H9 (cell line): Measurements from ENCODE around the gene MRPL27. TPM values are rescaled to one million over a fixed set of nuclear protein-coding genes. Genes with fewer than 3 reads are reported as not detected.

Source experiments
- DNase-seq: peaks from one replicate; pipeline ENCODE4 v3.0.0-alpha.2; 2017
- H2AFZ ChIP-seq: one replicate; pipeline ENCODE4 v1.6.1; 2013; ENCODE audit warnings: mild to moderate bottlenecking, low read length, control low read depth, moderate library complexity
- H2AK5ac ChIP-seq: 2 replicates; pipeline ENCODE4 v1.6.1; 2013; ENCODE audit warnings: low read length, control low read depth, mixed read lengths; ENCODE audit not compliant: insufficient read length
- H2BK120ac ChIP-seq: one replicate; pipeline ENCODE4 v1.6.1; 2013; ENCODE audit warnings: low read depth, mild to moderate bottlenecking, low read length, control low read depth, inconsistent platforms; ENCODE audit not compliant: poor library complexity, severe bottlenecking
- H2BK12ac ChIP-seq: 2 replicates; pipeline ENCODE4 v1.6.1; 2013; ENCODE audit warnings: low read length, control low read depth, mixed read lengths, low read depth; ENCODE audit not compliant: insufficient read length
- H2BK15ac ChIP-seq: 2 replicates; pipeline ENCODE4 v1.6.1; 2013; ENCODE audit warnings: low read depth, low read length, control low read depth
- H2BK20ac ChIP-seq: one replicate; pipeline ENCODE4 v1.6.1; 2013; ENCODE audit warnings: low read depth, mild to moderate bottlenecking, low read length, control low read depth, inconsistent platforms; ENCODE audit not compliant: poor library complexity, severe bottlenecking
- H2BK5ac ChIP-seq: 2 replicates; pipeline ENCODE4 v1.6.1; 2013; ENCODE audit warnings: low read length, control low read depth, mixed read lengths; ENCODE audit not compliant: insufficient read length
- H3K14ac ChIP-seq: 2 replicates; pipeline ENCODE4 v1.6.1; 2013; ENCODE audit warnings: low read length, control low read depth; ENCODE audit not compliant: insufficient read depth
- H3K18ac ChIP-seq: 2 replicates; pipeline ENCODE4 v1.6.1; 2013; ENCODE audit warnings: low read depth, mild to moderate bottlenecking, mixed read lengths, low read length, control low read depth; ENCODE audit not compliant: insufficient read length
- H3K23ac ChIP-seq: 2 replicates; pipeline ENCODE4 v1.6.1; 2013; ENCODE audit warnings: low read length, control low read depth, mixed read lengths, low read depth; ENCODE audit not compliant: insufficient read length
- H3K23me2 ChIP-seq: 2 replicates; pipeline ENCODE4 v1.6.1; 2013; ENCODE audit warnings: low read depth, mild to moderate bottlenecking, mixed read lengths, low read length, control low read depth; ENCODE audit not compliant: insufficient read length, poor library complexity, severe bottlenecking
- H3K27ac ChIP-seq: 2 replicates; pipeline ENCODE4 v1.5.1; 2013; ENCODE audit warnings: low read length, control low read depth, mixed read lengths, low read depth; ENCODE audit not compliant: insufficient read length
- H3K27me3 ChIP-seq: 2 replicates; pipeline ENCODE4 v1.6.1; 2013; ENCODE audit warnings: low read length, control low read depth, inconsistent platforms; ENCODE audit not compliant: insufficient read depth
- H3K4ac ChIP-seq: 2 replicates; pipeline ENCODE4 v1.6.1; 2013; ENCODE audit warnings: low read depth, mild to moderate bottlenecking, control low read depth, inconsistent platforms, low read length, moderate library complexity
- H3K4me1 ChIP-seq: 2 replicates; pipeline ENCODE4 v1.6.1; 2013; ENCODE audit warnings: low read length, control low read depth, inconsistent platforms; ENCODE audit not compliant: insufficient read depth
- H3K4me2 ChIP-seq: 2 replicates; pipeline ENCODE4 v1.6.1; 2013; ENCODE audit warnings: low read length, control low read depth, mixed read lengths; ENCODE audit not compliant: insufficient read length, insufficient read depth
- H3K56ac ChIP-seq: 2 replicates; pipeline ENCODE4 v1.6.1; 2013; ENCODE audit warnings: low read depth, mild to moderate bottlenecking, mixed read lengths, low read length, control low read depth; ENCODE audit not compliant: insufficient read length
- H3K79me1 ChIP-seq: 2 replicates; pipeline ENCODE4 v1.6.1; 2013; ENCODE audit warnings: low read depth, mild to moderate bottlenecking, moderate library complexity, low read length, control low read depth, inconsistent platforms; ENCODE audit not compliant: insufficient read depth, poor library complexity, severe bottlenecking
- H3K79me2 ChIP-seq: 2 replicates; pipeline ENCODE4 v1.6.1; 2013; ENCODE audit warnings: low read length, control low read depth, inconsistent platforms; ENCODE audit not compliant: insufficient read depth
- H3K9ac ChIP-seq: 2 replicates; pipeline ENCODE4 v1.6.1; 2013; ENCODE audit warnings: low read length, control low read depth, mixed read lengths; ENCODE audit not compliant: insufficient read length; ENCODE audit errors: extremely low read depth
- H3K9me3 ChIP-seq: one replicate; pipeline ENCODE4 v1.6.1; 2013; ENCODE audit warnings: low read depth, low read length, inconsistent platforms; ENCODE audit not compliant: control insufficient read depth
- H3T11ph ChIP-seq: one replicate; pipeline ENCODE4 v1.6.1; 2013; ENCODE audit warnings: mild to moderate bottlenecking, low read length, control low read depth, inconsistent platforms
- H4K20me1 ChIP-seq: one replicate; pipeline ENCODE4 v1.6.1; 2013; ENCODE audit not compliant: control insufficient read depth, insufficient read length, insufficient read depth
- H4K5ac ChIP-seq: 2 replicates; pipeline ENCODE4 v1.6.1; 2013; ENCODE audit warnings: low read depth, mild to moderate bottlenecking, mixed read lengths, low read length, control low read depth; ENCODE audit not compliant: insufficient read length
- H4K8ac ChIP-seq: replicated peaks from 2 replicates; pipeline ENCODE4 v1.6.1; 2013; ENCODE audit warnings: low read length, control low read depth, mixed read lengths, low read depth; ENCODE audit not compliant: insufficient read length
- H4K91ac ChIP-seq: 2 replicates; pipeline ENCODE4 v1.6.1; 2013; ENCODE audit warnings: low read depth, mild to moderate bottlenecking, moderate library complexity, mixed read lengths, low read length, control low read depth; ENCODE audit not compliant: insufficient read length
- H3K27ac Mint-ChIP-seq, 3 experiments: 2 replicates in 2 of 3; 3 replicates in 1 of 3; pipeline ENCODE4 v1.8.0; 2020 to 2021; ENCODE audit warnings: mixed read lengths in 3 of 3, mild to moderate bottlenecking in 1 of 3, moderate library complexity in 1 of 3
- H3K27me3 Mint-ChIP-seq: 2 replicates; pipeline ENCODE4 v1.8.0; 2021; ENCODE audit warnings: low read depth, mild to moderate bottlenecking, moderate library complexity, mixed read lengths
- H3K36me3 Mint-ChIP-seq, 3 experiments: 2 replicates in 2 of 3; 3 replicates in 1 of 3; pipeline ENCODE4 v1.8.0; 2020 to 2021; ENCODE audit warnings: low read depth in 3 of 3, mixed read lengths in 3 of 3; ENCODE audit not compliant: insufficient read depth in 1 of 3
- H3K4me1 Mint-ChIP-seq, 2 experiments: 2 replicates each; pipeline ENCODE4 v1.8.0; 2020; ENCODE audit warnings: mixed read lengths in 2 of 2
- H3K4me3 Mint-ChIP-seq, 2 experiments: 2 replicates in 1 of 2; 3 replicates in 1 of 2; pipeline ENCODE4 v1.8.0; 2020 to 2021; ENCODE audit warnings: mild to moderate bottlenecking in 2 of 2, mixed read lengths in 2 of 2, moderate library complexity in 1 of 2
- H3K9me3 Mint-ChIP-seq, 2 experiments: 2 replicates in 1 of 2; 3 replicates in 1 of 2; pipeline ENCODE4 v1.8.0; 2020; ENCODE audit warnings: mild to moderate bottlenecking in 2 of 2, mixed read lengths in 2 of 2, moderate library complexity in 1 of 2
- CTCF ChIP-seq: fragments of 200-600 bp; sonication (generic); conservative IDR thresholded peaks from 3 replicates; pipeline ENCODE4 v1.8.0; 2021; ENCODE audit warnings: antibody characterized with exemption, mild to moderate bottlenecking
- WGBS: extraction: QIAGEN DNeasy Blood & Tissue Kit; methylation state at CpG from one replicate; pipeline ENCODE4 v1.1.7; 2013; ENCODE audit warnings: missing lambda C conversion rate, low lambda C conversion rate, mixed read lengths; ENCODE audit not compliant: insufficient read length; ENCODE audit errors: extremely low coverage; 5-methylcytosine and 5-hydroxymethylcytosine counted together
- long read RNA-seq: library from polyadenylated mRNA; unstranded; transcript quantifications from one replicate; pipeline ENCODE4 v2.0.0, GENCODE V29; 2020
- total RNA-seq: library from RNA; stranded (reverse); gene quantifications from 2 replicates; pipeline ENCODE4 v1.2.1, GENCODE V29; 2021

The MRPL27 gene
- 85.9 and 91.8 TPM in 2 replicates for total RNA-seq
- long read RNA-seq, transcript MRPL27-201 (4 exons, 716 nt): major isoform, 40 of 72 reads
- long read RNA-seq, transcript MRPL27-202 (3 exons, 2,441 nt): minor isoform, 19 of 72 reads
- long read RNA-seq, partial matches to known transcripts: 1 of 72 reads
- long read RNA-seq, other reads (novel, unspliced or antisense): 12 of 72 reads

GRCh38 chr17:50372758-50373556, at the start of gene MRPL27, which contains the start of gene EME1:
Gene MRPL27 (minus strand): TSS chr17:50373184. CDS start chr17:50373170, 14 bp downstream.
Gene EME1 (plus strand): TSS chr17:50373229. CDS start chr17:50375209, 1,980 bp downstream.
- Histone ChIP-seq H2BK120ac (no peak within 1 kb of the TSS), H3K9me3 (no peaks in the 10 kb centered on the region), H4K20me1 (peaks cover 1% of the 10 kb centered on the region), H3K23me2 (no peaks in the 10 kb centered on the region), H3K4me1 (peaks cover 2% of the 10 kb centered on the region; the same call in 1 of the 2 replicates), H2AK5ac (no peak within 1 kb of the TSS), H3K4me2 (peak within 1 kb of the TSS; percentile 57), H2BK20ac (no peak within 1 kb of the TSS), H3K79me2 (peaks cover 3% of the 10 kb centered on the region; the same call in 1 of the 2 replicates), H3K18ac (peak within 1 kb of the TSS; percentile 94), H3K23ac (no peak within 1 kb of the TSS), H3K9ac (peak within 1 kb of the TSS; percentile 85), H2BK15ac (no peak within 1 kb of the TSS), H2BK12ac (no peak within 1 kb of the TSS), H3K56ac (peak within 1 kb of the TSS; percentile 13), H4K8ac (no peak within 1 kb of the TSS), H3T11ph (no peak within 1 kb of the TSS), H3K4ac (no peak within 1 kb of the TSS), H3K27ac (peak within 1 kb of the TSS; percentile 9), H2BK5ac (peak within 1 kb of the TSS; percentile 3), H4K91ac (no peak within 1 kb of the TSS), H4K5ac (peak within 1 kb of the TSS; percentile 56), H3K27me3 (no peaks in the 10 kb centered on the region), H3K14ac (peak within 1 kb of the TSS; percentile 92), H3K79me1 (peaks cover 8% of the 10 kb centered on the region), H2AFZ (no peak within 1 kb of the TSS)
- no peaks in the 10 kb centered on the region for H3K27me3 Mint-ChIP-seq
- WGBS: no CpG with 5 or more reads among the region's 42 CpGs
- H3K36me3 Mint-ChIP-seq: peaks cover 16 to 52% (median 50%) of the 10 kb centered on the region in 3 experiments; a peak in 6 of 7 replicates
- H3K4me3 Mint-ChIP-seq: peak within 1 kb of the TSS; percentile 98 to 99
- H3K9me3 Mint-ChIP-seq: no peaks in the 10 kb centered on the region
- TF ChIP-seq CTCF: no peak
- H3K27ac Mint-ChIP-seq: peak within 1 kb of the TSS; percentile 99 to 100 (median 100)
- H3K4me1 Mint-ChIP-seq: peaks cover 14 to 15% of the 10 kb centered on the region in 2 experiments
- DNase-seq: peak; percentile 92
